SK-N-SH treated with all-trans-retinoic acid at 6 μM for 48 hours (cell line): ENCODE data around the gene RELL1.

ENCODE experiments used
- ATAC-seq: fragments of 200-7000 bp; cut with Tn5 transposase; 3 replicates; pipeline ENCODE4 v1.9.1; 2020; ENCODE audit warnings: mild to moderate bottlenecking, moderate library complexity
- ARNTL ChIP-seq: fragments of 450-650 bp; formaldehyde crosslinking; IDR thresholded peaks from 2 replicates; pipeline ENCODE4 v1.5.0; 2020; ENCODE audit warnings: low read depth, mild to moderate bottlenecking, moderate library complexity, borderline replicate concordance
- CSDC2 ChIP-seq: fragments of 250-450 bp; sonication (Bioruptor Pico); IDR thresholded peaks from 2 replicates; pipeline ENCODE4 v1.5.0; 2020; ENCODE audit warnings: mild to moderate bottlenecking, moderate library complexity
- ESRRG ChIP-seq: fragments of 250-450 bp; sonication (Bioruptor Pico); IDR thresholded peaks from 2 replicates; pipeline ENCODE4 v1.6.1; 2021; ENCODE audit warnings: mild to moderate bottlenecking
- GLIS3 ChIP-seq: fragments of 250-450 bp; sonication (Bioruptor Pico); IDR thresholded peaks from 2 replicates; pipeline ENCODE4 v1.5.0; 2020; ENCODE audit warnings: mild to moderate bottlenecking, moderate library complexity
- ISL1 ChIP-seq: fragments of 250-450 bp; sonication (Bioruptor Pico); IDR thresholded peaks from 2 replicates; pipeline ENCODE4 v2.1.2; 2022; ENCODE audit warnings: mild to moderate bottlenecking, moderate library complexity
- OSR1 ChIP-seq: fragments of 250-450 bp; sonication (Bioruptor Pico); IDR thresholded peaks from 2 replicates; pipeline ENCODE4 v1.8.0; 2022; ENCODE audit warnings: moderate library complexity, mild to moderate bottlenecking, inconsistent platforms
- PPARA ChIP-seq: fragments of 250-450 bp; sonication (Bioruptor Pico); IDR thresholded peaks from 2 replicates; pipeline ENCODE4 v1.5.0; 2020; ENCODE audit warnings: mild to moderate bottlenecking, borderline replicate concordance
- RARB ChIP-seq: fragments of 250-450 bp; sonication (Bioruptor Pico); IDR thresholded peaks from 2 replicates; pipeline ENCODE4 v1.8.0; 2021; ENCODE audit warnings: mild to moderate bottlenecking, moderate library complexity
- SNAI2 ChIP-seq: fragments of 250-450 bp; sonication (Bioruptor Pico); IDR thresholded peaks from 2 replicates; pipeline ENCODE4 v1.5.0; 2020; ENCODE audit warnings: mild to moderate bottlenecking, moderate library complexity
- TCF4 ChIP-seq: fragments of 250-450 bp; sonication (Bioruptor Pico); IDR thresholded peaks from 2 replicates; pipeline ENCODE4 v1.8.0; 2021; ENCODE audit warnings: mild to moderate bottlenecking, moderate library complexity, borderline replicate concordance
- TOX ChIP-seq: fragments of 250-450 bp; sonication (Bioruptor Pico); IDR thresholded peaks from 2 replicates; pipeline ENCODE4 v1.8.0; 2021; ENCODE audit warnings: mild to moderate bottlenecking, moderate library complexity, borderline replicate concordance
- ZC3H10 ChIP-seq: fragments of 250-450 bp; sonication (Bioruptor Pico); IDR thresholded peaks from 2 replicates; pipeline ENCODE4 v1.5.1; 2021; ENCODE audit warnings: mild to moderate bottlenecking, moderate library complexity
- ZFP3 ChIP-seq: fragments of 250-450 bp; sonication (Bioruptor Pico); IDR thresholded peaks from 2 replicates; pipeline ENCODE4 v1.5.0; 2020; ENCODE audit warnings: mild to moderate bottlenecking, moderate library complexity
- ZFP30 ChIP-seq: fragments of 450-650 bp; formaldehyde crosslinking; IDR thresholded peaks from 2 replicates; pipeline ENCODE4 v1.5.0; 2022; ENCODE audit warnings: mild to moderate bottlenecking, moderate library complexity
- ZNF70 ChIP-seq: fragments of 450-650 bp; formaldehyde crosslinking; IDR thresholded peaks from 2 replicates; pipeline ENCODE4 v1.5.0; 2020; ENCODE audit warnings: mild to moderate bottlenecking, moderate library complexity
- ZNF8 ChIP-seq: fragments of 450-650 bp; formaldehyde crosslinking; IDR thresholded peaks from 2 replicates; pipeline ENCODE4 v1.5.0; 2020; ENCODE audit warnings: mild to moderate bottlenecking, moderate library complexity
- TF ChIP-seq, protein P1 (sequence below): fragments of 250-450 bp; sonication (Bioruptor Pico); IDR thresholded peaks from 2 replicates; pipeline ENCODE4 v1.8.0; 2020; ENCODE audit warnings: mild to moderate bottlenecking, moderate library complexity, borderline replicate concordance
- TF ChIP-seq, protein P2 (sequence below): fragments of 250-450 bp; sonication (Bioruptor Pico); IDR thresholded peaks from 2 replicates; pipeline ENCODE4 v1.5.1; 2020; ENCODE audit warnings: low read depth, mild to moderate bottlenecking, moderate library complexity
- TF ChIP-seq, protein P3 (sequence below): fragments of 250-450 bp; sonication (Bioruptor Pico); IDR thresholded peaks from 2 replicates; pipeline ENCODE4 v1.8.0; 2021; ENCODE audit warnings: low read depth, mild to moderate bottlenecking, moderate library complexity, borderline replicate concordance
- TF ChIP-seq, protein P4 (sequence below): fragments of 250-450 bp; sonication (Bioruptor Pico); IDR thresholded peaks from 2 replicates; pipeline ENCODE4 v1.5.1; 2021; ENCODE audit warnings: mild to moderate bottlenecking, moderate library complexity
- TF ChIP-seq, protein P5 (sequence below): fragments of 250-450 bp; sonication (Bioruptor Pico); IDR thresholded peaks from 2 replicates; pipeline ENCODE4 v1.5.0; 2020; ENCODE audit warnings: mild to moderate bottlenecking, moderate library complexity

The RELL1 gene

DNA sequence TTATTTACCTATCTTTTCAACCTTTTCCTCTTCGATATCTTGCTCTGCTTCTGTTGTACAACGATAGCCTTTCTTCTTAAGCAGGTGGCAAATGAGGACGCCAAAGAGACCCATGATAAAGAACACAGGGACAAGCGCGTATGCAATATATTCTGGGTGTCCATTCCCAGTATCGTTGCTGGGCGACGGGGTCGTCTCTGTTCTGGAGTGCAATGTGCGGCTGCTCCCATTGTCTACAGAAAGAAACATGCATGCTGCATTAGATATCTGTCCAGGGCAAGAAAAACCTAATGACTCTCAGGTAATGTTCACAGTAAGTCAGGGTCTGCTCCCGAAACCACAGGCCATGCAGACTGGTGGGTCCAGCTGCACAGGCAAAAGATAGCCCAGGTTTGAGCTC is 36.9 kb downstream of the RELL1 start:
- no peak for ATAC-seq
- TF ChIP-seq ZNF8 (no peak), PPARA (no peak), ARNTL (CRISPR knock-in tag) (no peak), RARB (CRISPR knock-in tag) (no peak), ZFP3 (CRISPR knock-in tag) (no peak), ZC3H10 (no peak), ESRRG (CRISPR knock-in tag) (no peak), CSDC2 (CRISPR knock-in tag) (no peak), ZNF70 (CRISPR knock-in tag) (no peak), TCF4 (CRISPR knock-in tag) (no peak), OSR1 (CRISPR knock-in tag) (no peak), TOX (no peak)
- TF ChIP-seq, protein P1, sequence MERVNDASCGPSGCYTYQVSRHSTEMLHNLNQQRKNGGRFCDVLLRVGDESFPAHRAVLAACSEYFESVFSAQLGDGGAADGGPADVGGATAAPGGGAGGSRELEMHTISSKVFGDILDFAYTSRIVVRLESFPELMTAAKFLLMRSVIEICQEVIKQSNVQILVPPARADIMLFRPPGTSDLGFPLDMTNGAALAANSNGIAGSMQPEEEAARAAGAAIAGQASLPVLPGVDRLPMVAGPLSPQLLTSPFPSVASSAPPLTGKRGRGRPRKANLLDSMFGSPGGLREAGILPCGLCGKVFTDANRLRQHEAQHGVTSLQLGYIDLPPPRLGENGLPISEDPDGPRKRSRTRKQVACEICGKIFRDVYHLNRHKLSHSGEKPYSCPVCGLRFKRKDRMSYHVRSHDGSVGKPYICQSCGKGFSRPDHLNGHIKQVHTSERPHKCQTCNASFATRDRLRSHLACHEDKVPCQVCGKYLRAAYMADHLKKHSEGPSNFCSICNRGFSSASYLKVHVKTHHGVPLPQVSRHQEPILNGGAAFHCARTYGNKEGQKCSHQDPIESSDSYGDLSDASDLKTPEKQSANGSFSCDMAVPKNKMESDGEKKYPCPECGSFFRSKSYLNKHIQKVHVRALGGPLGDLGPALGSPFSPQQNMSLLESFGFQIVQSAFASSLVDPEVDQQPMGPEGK: no peak
- TF ChIP-seq, protein P2, sequence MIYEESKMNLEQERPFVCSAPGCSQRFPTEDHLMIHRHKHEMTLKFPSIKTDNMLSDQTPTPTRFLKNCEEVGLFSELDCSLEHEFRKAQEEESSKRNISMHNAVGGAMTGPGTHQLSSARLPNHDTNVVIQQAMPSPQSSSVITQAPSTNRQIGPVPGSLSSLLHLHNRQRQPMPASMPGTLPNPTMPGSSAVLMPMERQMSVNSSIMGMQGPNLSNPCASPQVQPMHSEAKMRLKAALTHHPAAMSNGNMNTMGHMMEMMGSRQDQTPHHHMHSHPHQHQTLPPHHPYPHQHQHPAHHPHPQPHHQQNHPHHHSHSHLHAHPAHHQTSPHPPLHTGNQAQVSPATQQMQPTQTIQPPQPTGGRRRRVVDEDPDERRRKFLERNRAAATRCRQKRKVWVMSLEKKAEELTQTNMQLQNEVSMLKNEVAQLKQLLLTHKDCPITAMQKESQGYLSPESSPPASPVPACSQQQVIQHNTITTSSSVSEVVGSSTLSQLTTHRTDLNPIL (CRISPR knock-in tag): no peak
- TF ChIP-seq, protein P3, sequence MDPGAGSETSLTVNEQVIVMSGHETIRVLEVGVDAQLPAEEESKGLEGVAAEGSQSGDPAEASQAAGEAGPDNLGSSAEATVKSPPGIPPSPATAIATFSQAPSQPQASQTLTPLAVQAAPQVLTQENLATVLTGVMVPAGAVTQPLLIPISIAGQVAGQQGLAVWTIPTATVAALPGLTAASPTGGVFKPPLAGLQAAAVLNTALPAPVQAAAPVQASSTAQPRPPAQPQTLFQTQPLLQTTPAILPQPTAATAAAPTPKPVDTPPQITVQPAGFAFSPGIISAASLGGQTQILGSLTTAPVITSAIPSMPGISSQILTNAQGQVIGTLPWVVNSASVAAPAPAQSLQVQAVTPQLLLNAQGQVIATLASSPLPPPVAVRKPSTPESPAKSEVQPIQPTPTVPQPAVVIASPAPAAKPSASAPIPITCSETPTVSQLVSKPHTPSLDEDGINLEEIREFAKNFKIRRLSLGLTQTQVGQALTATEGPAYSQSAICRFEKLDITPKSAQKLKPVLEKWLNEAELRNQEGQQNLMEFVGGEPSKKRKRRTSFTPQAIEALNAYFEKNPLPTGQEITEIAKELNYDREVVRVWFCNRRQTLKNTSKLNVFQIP: no peak

DNA sequence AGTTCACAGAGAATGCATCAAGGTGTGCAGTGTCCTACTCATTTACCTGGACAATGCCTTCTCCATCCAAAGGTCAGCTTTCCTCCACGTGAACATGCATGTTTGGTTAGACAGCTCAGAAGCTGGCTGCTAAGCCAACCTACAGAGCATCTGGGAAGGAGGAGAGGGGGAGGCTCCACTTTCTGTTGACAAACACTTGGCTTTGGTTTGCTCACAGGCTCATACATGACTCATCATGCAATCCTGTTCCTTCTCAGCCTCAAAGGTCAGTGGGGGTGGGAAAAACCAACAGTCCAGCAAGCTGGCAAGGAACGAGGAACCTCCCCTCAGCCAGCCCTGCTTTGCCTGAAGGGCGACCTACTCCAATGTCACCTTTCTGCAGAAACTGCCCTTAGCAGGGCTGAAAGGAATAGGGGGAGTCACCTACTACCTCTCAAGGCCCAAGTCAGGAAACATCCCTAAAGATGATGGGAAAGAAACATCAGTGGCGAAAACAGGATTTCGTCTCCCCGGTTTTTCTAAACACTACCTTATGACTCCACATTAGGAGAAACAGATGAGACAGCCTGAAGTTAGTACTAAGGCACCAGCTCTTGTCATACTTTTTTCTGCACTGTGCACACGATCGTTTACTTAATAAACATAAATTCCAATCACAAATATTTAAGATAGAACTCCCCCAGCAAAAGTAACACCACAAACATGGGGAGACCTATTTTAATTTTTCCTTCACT is 37.9 kb downstream of the RELL1 start:
- ATAC-seq: peak; percentile 99
- TF ChIP-seq, protein P1: no peak
- TF ChIP-seq RARB (CRISPR knock-in tag) (no peak), ZFP3 (CRISPR knock-in tag) (no peak), CSDC2 (CRISPR knock-in tag) (no peak), ZC3H10 (no peak)
- TF ChIP-seq, protein P3: no peak

DNA sequence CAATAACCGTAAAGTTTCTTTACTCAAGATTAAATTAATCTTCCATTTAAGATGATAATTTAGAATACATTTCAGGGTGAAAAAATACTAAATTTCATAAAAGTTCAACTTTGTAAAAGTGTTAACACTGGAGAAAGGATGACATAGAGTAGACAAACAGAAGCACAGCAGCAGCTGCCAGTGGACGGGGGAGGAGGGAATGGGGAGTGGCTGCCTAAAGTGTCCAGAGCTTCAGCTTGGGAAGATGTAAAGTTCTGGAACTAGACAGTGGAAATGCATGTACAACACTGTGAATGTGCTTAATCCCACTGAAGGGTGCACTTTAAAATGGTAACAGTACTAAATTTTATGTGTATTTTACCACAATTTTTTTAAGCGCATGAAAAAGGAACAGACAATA is 39.9 kb downstream of the RELL1 start:
- ATAC-seq: no peak
- TF ChIP-seq, protein P1: no peak
- TF ChIP-seq ZNF8 (no peak), OSR1 (CRISPR knock-in tag) (no peak), SNAI2 (CRISPR knock-in tag) (no peak), ISL1 (no peak), GLIS3 (no peak), ZFP3 (CRISPR knock-in tag) (no peak), TCF4 (CRISPR knock-in tag) (no peak), ZFP30 (CRISPR knock-in tag) (no peak), PPARA (no peak), RARB (CRISPR knock-in tag) (no peak)
- TF ChIP-seq, protein P4, sequence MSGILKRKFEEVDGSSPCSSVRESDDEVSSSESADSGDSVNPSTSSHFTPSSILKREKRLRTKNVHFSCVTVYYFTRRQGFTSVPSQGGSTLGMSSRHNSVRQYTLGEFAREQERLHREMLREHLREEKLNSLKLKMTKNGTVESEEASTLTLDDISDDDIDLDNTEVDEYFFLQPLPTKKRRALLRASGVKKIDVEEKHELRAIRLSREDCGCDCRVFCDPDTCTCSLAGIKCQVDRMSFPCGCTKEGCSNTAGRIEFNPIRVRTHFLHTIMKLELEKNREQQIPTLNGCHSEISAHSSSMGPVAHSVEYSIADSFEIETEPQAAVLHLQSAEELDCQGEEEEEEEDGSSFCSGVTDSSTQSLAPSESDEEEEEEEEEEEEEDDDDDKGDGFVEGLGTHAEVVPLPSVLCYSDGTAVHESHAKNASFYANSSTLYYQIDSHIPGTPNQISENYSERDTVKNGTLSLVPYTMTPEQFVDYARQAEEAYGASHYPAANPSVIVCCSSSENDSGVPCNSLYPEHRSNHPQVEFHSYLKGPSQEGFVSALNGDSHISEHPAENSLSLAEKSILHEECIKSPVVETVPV (CRISPR knock-in tag): no peak
- TF ChIP-seq, protein P5, sequence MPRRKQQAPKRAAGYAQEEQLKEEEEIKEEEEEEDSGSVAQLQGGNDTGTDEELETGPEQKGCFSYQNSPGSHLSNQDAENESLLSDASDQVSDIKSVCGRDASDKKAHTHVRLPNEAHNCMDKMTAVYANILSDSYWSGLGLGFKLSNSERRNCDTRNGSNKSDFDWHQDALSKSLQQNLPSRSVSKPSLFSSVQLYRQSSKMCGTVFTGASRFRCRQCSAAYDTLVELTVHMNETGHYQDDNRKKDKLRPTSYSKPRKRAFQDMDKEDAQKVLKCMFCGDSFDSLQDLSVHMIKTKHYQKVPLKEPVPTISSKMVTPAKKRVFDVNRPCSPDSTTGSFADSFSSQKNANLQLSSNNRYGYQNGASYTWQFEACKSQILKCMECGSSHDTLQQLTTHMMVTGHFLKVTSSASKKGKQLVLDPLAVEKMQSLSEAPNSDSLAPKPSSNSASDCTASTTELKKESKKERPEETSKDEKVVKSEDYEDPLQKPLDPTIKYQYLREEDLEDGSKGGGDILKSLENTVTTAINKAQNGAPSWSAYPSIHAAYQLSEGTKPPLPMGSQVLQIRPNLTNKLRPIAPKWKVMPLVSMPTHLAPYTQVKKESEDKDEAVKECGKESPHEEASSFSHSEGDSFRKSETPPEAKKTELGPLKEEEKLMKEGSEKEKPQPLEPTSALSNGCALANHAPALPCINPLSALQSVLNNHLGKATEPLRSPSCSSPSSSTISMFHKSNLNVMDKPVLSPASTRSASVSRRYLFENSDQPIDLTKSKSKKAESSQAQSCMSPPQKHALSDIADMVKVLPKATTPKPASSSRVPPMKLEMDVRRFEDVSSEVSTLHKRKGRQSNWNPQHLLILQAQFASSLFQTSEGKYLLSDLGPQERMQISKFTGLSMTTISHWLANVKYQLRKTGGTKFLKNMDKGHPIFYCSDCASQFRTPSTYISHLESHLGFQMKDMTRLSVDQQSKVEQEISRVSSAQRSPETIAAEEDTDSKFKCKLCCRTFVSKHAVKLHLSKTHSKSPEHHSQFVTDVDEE (CRISPR knock-in tag): no peak
